GM19463 (cell line): ENCODE measurements around the gene PRRC2C.
A peak's percentile ranks its signal among the peaks of the same experiment; 100 is the strongest.
"Not testable (repeated sequence)": the region's sequence is repeated elsewhere in the genome, so short reads cannot be mapped to it uniquely, and the experiment has no call there.

ENCODE experiments used
- ATAC-seq: cut with Tn5 transposase; IDR thresholded peaks from one replicate; pipeline ENCODE4 v1.9.1; 2021; ENCODE audit warnings: mild to moderate bottlenecking, moderate library complexity; ENCODE audit not compliant: unreplicated experiment

The PRRC2C gene

DNA sequence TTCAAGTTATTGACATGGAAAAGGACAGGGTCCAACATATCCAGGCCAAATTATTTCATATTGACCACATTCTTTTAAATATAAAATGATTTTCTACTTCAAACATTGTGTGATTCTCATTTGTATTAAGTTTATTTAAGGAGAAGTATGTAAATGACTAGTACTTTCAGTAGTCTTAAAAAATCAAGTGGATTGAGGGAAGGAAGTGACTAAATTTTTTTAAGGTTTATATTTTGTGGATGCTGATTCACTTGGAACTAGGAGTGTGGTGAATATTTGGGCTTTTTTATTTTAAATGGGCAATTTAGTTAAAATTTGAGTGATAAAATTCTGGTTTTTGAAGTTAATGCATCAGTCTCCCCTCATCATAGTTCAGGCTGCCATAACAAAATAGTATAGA, 10.1 kb downstream of the PRRC2C start:
- ATAC-seq: no peak

DNA sequence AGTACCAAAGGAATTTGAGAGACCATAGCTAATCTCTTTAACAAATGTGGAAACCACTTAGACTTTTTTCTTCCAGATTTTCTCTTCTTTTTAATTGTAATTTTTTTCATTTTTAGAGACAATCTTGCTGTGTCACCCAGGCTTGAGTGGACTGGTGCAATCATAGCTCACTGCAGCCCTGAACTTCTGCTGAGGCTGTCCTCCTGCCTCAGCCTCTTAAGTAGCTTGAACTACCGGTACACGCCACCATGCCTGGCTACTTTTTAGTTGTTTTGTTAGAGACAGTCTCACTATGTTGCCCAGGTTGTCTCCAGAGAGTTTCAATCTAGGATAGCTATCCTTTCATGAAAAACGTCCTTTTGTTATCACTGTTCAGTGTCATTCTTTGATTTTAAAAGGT, 15.0 kb downstream of the PRRC2C start:
- ATAC-seq: no peak

DNA sequence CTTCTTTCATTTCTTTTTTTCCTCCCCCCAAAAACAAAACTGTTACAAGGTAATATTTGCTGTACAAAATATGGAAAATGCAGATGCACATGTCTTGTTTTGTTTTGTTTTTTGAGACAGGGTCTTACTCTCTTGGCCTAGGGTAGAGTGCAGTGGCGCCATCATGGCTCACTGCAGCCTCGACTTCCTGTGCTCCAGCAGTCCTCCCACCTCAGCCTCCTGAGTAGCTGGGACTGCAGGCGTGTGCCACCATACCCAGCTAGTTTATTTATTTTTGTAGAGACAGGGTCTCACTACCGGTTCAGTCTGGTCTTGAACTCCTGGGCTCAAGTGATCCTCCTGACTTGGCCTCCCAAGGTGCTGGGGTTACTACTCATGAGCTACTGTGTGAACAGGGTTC, 15.5 kb downstream of the PRRC2C start:
- no peak for ATAC-seq

DNA sequence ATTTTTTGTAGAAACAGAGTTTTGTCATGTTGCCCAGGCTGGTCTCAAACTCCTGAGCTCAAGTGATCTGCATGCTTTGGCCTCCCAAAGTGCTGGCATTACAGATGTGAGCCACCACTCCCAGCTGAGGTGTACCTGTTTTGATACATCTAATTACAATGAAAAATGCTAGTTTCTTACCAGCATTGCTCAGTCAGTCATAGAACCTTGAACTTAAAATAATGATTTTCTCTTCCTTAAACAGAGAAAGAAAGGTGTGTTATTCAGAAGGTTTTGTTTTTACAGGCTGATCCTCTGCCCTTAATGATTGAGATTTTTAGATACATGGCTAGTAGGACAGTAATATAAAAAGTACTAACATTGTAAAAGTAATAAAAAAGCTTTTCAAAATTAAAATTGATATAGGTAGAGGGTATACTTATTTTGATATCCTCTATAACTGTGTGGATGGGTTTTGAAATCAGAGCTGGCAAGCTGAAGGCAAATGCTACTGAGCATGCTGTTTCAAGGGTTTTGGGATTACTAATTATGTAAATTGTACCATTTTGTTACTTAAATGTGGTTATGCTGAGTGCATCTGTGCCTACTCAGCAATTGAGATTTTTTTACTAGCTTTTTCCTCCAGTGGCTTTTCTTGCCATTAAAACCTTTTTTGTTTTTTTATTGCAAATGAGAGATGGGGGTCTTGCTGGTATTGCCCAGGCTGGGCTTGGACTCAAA, 16.1 kb downstream of the PRRC2C start:
- ATAC-seq: peak; percentile 82

DNA sequence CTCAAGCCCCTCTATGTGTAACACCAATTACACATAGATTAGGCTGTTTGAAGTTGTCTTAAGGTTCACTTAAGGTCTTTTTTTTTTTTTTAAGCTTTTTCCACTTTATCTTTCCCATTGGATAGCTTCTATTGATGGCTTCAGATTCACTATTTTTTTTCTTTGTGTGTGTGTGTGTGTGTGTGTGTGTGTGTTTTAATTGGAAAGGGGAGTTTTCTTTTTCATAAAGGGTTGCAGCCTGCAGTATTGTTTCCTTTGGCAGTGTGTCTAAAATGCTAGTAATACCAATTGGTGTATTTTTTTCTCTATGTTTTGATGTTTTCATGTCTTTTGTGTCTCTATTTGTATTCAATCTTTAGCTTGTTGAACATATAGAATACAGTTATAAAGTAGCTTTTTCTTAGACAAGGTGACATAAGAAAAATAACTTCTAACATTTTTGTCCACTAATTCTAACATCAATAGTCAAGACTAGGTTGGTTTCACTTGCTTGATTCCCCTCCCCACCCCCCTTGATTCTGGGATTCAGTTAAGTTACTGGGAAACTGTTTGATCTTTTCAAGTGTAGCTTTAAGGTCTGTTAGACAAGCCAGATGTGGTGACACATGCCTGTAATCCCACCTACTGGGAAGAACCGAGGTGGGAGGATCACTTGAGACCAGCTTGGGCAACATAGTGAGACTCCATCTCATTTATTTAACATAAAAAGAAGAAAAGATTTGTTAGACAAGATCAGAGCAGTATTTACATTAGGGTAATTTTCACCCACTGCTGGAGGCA, 21.4 kb downstream of the PRRC2C start:
- ATAC-seq: no peak

DNA sequence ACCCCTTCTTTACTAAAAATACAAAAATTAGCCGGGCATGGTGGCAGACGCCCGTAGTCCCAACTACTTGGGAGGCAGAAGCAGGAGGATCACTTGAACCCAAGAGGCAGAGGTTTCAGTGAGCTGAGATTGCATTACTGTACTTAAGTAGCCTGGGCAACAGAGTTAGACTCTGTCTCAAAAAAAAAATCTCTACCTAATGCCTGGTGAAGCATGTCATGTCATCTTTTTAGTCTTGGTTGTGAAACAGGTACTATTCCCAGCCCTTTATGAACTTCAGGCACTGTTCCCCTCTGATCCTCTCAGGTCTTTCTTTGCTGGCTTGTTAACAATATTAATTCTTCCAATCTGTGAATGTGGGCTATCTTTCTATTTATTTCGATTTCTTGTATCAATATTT, 22.1 kb downstream of the PRRC2C start:
- ATAC-seq: no peak

DNA sequence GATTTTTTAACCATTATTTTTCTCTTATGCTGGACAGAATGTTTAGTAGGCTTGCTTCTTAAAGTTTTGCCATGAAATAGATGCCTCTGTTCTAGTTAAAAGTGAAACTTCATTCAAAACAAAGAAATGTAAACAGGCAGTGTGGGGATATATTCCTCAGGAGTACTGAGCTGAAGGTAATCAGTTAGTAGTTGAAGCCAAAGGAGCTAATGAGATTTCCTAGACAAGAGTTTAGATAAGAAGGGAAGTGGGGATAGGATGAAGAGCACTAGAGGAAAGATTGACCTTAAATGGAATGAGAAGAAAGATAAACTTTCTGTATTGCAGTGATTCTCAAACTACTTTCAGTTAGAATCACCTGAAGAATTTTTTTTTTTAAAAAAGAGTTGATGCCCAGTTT, 23.9 kb downstream of the PRRC2C start:
- ATAC-seq: no peak

DNA sequence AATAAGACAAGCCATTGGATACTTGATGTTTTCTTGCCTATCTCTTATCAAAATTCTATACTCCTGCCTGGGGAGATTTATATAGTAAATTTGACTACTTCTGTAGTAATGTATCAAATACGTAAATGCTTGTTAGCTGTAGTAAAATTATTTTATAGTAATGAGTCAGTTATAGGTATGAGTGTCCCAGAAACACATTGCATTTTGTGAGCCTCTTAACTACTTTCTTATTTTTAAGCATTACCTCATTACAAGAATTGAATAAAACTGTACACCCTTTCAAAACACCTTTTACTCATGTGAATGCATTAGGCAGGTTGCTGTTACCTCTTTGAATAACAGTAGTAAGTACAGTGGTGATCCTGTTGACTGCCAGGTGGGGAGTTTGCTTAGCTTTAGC, 28.4 kb downstream of the PRRC2C start:
- no peak for ATAC-seq

DNA sequence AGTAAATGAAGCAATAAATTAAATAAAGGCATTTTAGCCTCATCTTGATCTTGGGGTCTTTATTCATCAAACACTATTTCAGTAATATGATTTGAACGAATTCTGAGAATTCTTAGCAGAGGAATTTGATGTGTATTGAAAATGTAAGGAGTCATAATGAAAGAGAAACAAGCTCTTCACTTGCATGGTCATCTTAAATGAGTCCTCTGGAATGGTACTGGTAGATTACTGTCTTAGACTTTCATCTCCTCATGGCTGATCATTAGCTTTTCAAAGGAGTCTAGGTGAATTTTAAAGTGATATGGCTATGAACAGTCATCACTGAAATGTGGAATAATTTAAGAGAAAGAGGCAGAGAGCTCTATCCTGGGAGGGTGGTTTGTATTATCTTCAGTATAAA, 30.0 kb downstream of the PRRC2C start:
- ATAC-seq: peak; percentile 73

DNA sequence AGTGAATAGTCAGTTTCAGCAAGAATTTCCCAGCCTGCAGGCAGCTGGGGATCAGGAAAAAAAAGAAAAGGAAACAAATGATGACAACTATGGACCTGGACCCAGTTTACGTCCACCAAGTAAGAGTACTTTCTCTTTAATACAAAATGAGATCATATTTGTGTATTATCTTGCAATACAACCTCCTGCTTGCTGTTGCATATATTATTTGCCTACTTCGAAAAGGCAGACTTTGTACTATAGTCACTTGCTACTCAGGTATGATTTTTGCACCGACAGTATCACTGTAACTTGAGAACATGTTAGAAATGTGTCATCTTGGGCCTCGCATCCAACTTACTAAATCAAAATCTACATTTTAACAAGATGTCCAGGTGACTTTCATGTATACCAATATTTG, 30.4 kb downstream of the PRRC2C start:
- no peak for ATAC-seq

DNA sequence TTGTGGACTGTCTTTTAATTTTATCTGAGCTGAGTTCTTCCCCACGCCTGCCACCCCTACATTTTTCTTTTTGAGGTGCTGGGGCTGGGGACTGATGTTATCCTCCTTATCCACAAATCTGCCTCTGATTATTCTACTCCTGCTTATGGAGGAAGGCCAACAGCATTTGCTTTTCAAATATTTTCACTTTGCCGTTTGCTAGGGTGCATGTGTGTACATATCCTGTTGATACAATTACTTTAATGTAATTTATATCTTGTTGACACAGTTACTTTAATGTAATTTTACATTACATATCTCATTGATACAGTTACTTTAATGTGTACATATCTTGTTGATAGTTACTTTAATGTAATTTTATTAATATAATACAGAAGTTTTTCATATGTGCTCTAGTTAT, 36.2 kb downstream of the PRRC2C start:
- no peak for ATAC-seq

DNA sequence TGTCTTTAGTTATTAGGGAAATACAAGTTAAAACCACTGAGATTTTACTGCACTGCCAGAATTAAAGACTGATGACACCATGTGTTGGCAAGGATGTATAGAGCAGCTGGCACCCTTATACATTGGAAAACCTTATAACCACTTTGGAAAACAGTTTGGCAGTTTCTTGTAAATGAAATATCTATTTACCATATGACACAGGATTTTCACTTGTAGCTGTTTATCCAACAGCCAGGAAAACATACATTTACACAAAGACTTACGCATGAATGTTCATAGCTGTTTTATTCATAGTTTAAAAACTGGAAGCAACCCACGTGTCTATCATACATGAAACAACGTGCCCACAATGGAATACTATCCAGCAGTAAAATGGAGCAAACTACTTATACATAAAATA, 45.3 kb downstream of the PRRC2C start:
- no peak for ATAC-seq

DNA sequence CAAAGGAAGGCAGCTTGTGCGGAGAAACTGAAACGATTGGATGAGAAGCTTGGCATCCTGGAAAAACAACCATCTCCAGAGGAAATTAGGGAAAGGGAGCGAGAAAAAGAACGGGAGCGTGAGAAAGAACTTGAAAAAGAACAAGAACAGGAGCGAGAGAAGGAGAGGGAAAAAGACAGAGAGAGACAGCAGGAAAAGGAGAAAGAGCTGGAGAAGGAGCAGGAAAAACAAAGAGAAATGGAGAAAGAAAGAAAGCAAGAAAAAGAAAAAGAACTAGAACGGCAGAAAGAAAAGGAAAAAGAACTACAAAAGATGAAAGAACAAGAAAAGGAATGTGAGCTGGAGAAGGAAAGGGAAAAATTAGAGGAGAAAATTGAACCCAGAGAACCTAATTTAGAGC, 47.2 kb downstream of the PRRC2C start:
- ATAC-seq: no peak

DNA sequence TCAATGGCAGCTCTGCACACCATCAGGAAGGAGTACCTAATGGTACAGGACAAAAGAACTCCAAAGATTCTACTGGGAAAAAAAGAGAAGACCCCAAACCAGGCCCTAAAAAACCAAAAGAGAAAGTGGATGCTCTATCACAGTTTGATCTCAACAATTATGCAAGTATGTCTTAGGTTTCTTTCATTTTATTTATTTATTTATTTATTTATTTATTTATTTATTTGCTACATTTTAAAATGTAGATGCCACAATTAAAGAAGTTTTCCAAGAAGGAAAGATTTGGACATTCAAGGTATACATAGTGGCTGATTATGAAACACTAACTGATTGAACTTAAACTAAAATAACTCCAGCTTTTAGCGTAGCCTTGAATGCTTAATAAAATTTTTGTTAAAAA, 60.2 kb downstream of the PRRC2C start:
- no peak for ATAC-seq

DNA sequence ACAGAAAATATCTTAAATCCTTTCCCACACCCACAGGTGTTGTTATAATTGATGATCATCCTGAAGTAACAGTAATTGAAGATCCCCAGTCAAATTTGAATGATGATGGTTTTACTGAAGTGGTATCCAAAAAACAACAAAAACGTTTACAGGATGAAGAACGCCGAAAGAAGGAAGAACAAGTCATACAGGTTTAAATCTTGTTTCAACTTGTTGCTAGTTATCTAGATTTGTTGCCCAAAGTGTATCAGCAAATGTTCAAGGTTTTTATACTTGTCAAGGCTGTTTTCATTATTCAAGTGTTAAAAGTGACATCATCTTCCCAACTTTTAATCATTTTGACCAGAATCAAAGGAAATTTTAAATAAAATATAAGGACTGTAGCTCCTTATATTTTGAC, 64.7 kb downstream of the PRRC2C start:
- no peak for ATAC-seq

DNA sequence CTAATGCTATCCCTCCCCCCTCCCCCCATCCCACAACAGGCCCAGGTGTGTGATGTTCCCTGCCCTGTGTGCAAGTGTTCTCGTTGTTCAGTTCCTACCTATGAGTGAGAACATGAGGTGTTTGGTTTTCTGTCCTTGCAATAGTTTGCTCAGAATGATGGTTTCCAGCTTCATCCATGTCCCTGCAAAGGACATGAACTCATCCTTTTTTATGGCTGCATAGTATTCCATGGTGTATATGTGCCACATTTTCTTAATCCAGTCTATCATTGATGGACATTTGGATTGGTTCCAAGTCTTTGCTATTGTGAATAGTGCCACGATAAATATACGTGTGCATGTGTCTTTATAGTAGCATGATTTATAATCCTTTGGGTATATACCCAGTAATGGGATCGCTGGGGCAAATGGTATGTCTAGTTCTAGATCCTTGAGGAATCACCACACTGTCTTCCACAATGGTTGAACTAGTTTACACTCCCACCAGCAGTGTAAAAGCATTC, 65.3 kb downstream of the PRRC2C start:
- not testable (repeated sequence) for ATAC-seq

DNA sequence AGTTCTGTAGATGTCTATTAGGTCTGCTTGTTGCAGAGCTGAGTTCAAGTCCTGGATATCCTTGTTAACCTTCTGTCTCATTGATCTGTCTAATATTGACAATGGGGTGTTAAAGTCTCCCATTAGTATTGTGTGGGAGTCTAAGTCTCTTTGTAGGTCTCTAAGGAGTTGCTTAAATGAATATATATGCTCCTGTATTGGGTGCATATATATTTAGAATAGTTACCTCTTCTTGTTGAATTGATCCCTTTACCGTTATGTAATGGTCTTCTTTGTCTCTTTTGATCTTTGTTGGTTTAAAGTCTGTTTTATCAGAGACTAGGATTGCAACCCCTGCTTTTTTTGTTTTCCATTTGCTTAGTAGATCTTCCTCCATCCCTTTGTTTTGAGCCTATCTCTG, 68.6 kb downstream of the PRRC2C start:
- ATAC-seq: not testable (repeated sequence)

DNA sequence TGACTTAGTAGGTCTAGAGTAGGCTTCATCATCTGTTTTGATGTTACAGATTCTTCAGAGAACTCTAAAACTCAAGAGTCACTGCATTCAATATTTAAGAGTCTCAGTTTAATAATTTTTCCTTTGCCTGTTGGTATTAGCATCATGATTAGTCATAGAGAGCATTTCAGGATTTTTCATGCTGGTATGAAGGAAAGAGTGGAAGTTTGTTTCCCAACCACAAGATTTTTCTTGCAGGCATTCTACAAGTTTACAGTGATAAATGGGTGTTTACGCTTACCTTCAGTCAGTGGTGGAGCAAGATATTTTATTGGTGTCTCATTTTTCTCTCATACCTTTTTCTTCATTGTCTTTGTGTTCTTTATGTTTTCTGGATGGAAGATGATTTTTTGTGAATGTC, 78.3 kb downstream of the PRRC2C start:
- ATAC-seq: no peak

DNA sequence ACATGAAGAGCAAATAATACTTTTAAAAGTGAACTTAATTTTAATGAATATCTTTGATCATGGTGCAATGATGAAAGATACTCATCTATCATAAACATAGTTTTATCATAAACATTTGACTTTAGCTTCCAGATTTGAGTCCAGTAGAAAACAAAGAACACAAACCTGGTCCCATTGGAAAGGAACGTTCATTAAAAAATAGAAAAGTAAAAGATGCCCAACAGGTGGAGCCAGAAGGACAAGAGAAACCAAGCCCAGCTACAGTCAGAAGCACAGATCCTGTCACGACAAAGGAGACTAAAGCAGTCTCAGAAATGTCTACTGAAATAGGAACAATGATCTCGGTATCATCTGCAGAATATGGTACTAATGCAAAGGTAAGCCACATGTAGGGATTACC, 81.1 kb downstream of the PRRC2C start:
- ATAC-seq: no peak

DNA sequence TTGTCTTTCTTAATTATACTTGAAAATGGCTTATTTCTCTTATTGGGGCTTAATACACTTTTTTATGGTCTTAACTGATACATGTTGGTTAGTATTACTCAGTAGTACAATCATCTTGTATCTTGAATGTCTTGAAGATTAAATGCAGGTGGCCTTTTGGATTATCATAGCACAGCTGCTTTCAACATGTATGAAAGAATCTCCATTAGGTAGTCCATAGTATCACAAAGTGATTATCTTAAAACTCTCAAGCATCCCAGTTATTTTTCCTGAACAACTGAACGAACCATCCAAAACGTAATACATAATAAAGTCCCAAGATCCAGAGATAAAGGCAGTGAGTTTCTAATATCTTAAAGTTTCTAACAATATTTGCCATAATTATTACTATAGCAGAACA, 85.0 kb downstream of the PRRC2C start:
- ATAC-seq: no peak

DNA sequence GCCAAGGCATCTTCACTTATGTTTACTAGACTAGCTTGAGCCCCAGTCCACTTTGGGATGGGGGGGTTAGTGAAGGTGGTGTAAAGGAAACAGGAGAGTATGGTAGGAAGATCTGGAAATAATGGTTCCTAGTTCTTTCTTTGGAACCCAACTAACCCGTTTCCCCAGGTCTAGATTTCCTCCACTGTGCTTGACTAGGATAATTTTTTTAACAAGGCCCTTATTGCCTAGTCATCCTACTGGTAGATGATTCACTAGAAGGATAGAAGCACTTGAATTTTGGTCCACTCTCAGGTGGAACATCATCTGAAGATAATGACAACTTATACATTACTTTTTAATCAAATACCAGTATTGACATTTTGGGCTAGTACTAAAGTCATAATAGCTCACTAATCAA, 90.8 kb downstream of the PRRC2C start:
- no peak for ATAC-seq

DNA sequence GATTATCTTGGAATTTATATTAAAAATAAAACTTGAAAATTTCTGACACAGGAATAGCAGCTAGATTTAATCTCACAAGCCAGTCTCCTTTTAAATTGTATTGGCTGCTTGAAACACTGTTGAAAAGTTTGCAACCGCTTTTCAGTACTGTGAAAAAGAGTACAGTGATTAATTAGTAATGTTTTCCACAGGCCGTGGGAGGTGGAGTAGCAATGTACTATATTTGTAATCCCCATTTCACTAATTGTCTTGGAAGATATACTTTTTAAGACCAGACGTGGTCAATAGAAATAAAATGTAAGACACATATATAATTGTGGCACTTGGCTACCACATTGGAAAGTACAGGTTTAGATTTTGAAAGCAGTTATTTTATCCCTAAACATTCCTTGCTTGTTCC, 95.9 kb downstream of the PRRC2C start:
- no peak for ATAC-seq
